GM10266 (cell line): ENCODE measurements around the gene LDB3.

Experiments
- DNase-seq: peaks from one replicate; pipeline ENCODE4 v3.0.0; 2012; ENCODE audit errors: extremely low spot score
- CTCF ChIP-seq: IDR thresholded peaks from 2 replicates; pipeline ENCODE4 v1.5.1; 2012; ENCODE audit warnings: mild to moderate bottlenecking, low read depth; ENCODE audit not compliant: control insufficient read depth, insufficient read depth; ENCODE audit errors: missing control alignments

LDB3 gene

GRCh38 chr10:86700851-86701617, 32.7 kb downstream of the LDB3 start:
- no peak for DNase-seq
- TF ChIP-seq CTCF: no peak

DNA sequence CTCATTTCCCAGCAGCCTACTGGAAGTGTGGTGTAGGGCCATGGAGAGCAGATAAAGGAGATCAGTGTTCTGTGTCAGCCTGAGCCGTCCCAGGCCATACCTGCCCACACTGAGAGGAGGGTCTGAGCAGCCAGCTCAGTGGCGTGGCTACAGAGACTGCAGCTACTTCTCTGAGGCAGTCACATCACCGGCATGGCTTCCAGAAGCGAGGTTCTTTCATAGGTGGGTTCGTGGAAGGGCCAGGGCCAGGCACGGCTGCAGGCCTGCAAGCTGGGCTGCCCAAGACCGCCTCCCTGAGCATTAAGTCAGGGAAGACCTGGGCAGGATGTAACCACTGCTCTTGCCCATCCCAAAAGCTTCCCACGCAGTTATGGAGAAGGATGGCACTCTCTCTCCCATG, 34.9 kb downstream of the LDB3 start:
- DNase-seq: no peak
- TF ChIP-seq CTCF: no peak

DNA sequence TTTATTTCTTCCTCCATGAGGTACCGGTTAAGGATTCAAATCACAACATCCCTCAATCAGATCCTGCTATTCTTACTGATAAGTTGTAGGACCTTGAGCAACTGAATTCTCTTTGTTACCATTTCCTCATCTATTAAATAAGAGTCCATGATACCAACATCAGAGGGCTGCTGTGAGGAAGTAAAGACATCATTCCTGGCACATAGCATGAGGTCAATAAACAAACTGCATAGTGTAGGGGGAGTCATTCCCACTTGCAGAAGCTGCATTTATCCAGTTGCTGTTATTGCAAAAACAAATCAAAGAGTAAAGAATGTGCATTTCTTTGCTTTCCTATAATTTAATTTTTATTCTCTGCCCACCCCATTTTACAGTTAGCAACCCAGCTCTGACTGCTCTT, 36.8 kb downstream of the LDB3 start:
- TF ChIP-seq CTCF: no peak
- DNase-seq: no peak

DNA sequence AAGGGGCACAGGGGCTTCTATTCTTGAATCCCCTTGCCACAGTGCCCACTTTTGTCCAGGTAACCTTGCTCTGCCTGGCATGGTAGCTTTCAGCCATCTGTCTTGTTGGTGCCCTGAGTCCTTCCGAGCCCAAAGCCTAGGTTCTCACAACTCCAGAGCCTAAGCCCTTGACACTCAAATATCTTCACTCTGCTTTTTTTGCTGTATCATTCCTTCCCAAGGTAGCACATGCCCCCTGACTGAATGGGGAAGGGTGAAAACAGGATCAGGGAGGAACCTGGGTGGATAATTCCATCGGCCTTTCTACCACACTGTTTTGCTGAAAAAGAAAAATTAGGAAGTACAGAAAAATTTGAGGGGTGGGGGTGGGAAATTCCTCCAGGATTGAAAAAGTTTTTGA, 37.6 kb downstream of the LDB3 start:
- DNase-seq: no peak
- TF ChIP-seq CTCF: no peak

DNA sequence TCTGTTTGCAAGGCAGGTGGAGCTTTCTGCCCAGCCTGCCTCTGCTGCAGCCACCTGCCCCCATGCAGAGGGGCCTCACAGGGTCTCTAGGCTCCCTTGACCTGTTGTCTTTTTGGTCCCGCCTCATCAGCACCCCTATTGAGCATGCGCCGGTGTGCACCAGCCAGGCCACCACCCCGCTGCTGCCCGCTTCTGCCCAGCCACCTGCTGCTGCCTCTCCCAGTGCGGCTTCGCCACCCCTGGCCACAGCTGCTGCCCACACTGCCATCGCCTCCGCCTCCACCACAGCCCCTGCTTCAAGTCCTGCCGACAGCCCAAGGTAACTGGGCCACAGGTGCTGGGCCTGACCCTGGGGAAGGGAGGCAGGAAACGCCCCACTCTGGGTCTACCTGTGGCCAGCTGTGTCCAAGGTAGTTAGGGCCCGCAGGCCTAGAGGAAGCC, 38.1 kb downstream of the LDB3 start:
- no peak for TF ChIP-seq CTCF
- DNase-seq: no peak

- DNase-seq: no peak
Observed at GRCh38 chr10:86706977-86707376, 38.7 kb downstream of the LDB3 start.

More at GRCh38 chr10:86706977-86707376, 38.7 kb downstream of the LDB3 start:
- TF ChIP-seq CTCF: no peak
